Memory B cell (primary cell): Measurements from ENCODE around the gene FUZ.
"Not testable (repeated sequence)": the region's sequence is repeated elsewhere in the genome, so short reads cannot be mapped to it uniquely, and the experiment has no call there.

Experiments
- ATAC-seq: fragments of 150-1000 bp; cut with Tn5 transposase; 2 replicates; pipeline ENCODE4 v1.10.0; 2021; ENCODE audit warnings: low read depth, mild to moderate bottlenecking, moderate library complexity
- DNase-seq, 2 donors: peaks; one replicate each; pipeline ENCODE4 v3.0.0; 2022; ENCODE audit warnings: low spot score in 2 of 2
- H3K27ac Mint-ChIP-seq: one replicate; pipeline ENCODE4 v1.8.0; 2022; ENCODE audit warnings: mild to moderate bottlenecking, moderate library complexity, mixed read lengths
- H3K27me3 Mint-ChIP-seq: one replicate; pipeline ENCODE4 v1.8.0; 2022; ENCODE audit warnings: mixed read lengths
- H3K36me3 Mint-ChIP-seq: one replicate; pipeline ENCODE4 v1.8.0; 2022; ENCODE audit warnings: mild to moderate bottlenecking, mixed read lengths
- H3K4me1 Mint-ChIP-seq: one replicate; pipeline ENCODE4 v1.8.0; 2022; ENCODE audit warnings: mixed read lengths
- H3K4me3 Mint-ChIP-seq: one replicate; pipeline ENCODE4 v1.8.0; 2022; ENCODE audit warnings: mild to moderate bottlenecking, moderate library complexity, mixed read lengths
- H3K9me3 Mint-ChIP-seq: one replicate; pipeline ENCODE4 v1.8.0; 2022; ENCODE audit warnings: mixed read lengths

Gene FUZ

DNA sequence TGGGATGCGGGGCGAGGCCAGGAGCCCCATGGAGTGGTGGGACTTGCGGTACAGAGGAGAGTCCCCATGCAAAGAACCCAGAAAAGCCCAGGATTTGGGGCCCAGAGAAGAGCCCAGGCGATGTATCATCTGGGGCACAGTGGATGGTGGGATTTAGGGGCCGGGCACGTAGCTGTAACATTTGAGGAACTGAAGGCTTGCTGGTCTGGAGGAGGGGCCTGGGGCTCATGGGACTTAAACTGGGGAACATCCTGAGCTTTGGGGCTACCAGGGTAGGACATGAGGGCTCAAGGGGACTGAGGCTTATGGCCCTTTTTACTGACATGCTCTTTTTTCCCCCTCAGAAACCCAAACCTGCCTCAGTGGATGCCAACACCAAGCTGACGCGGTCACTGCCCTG is 18.5 kb upstream of the FUZ start:
- Mint-ChIP-seq H3K9me3 (no peaks in the 10 kb centered on the region), H3K27ac (no peak overlapping the region), H3K36me3 (peaks cover 17% of the 10 kb centered on the region), H3K27me3 (no peaks in the 10 kb centered on the region), H3K4me1 (peaks cover under 1% of the 10 kb centered on the region), H3K4me3 (no peak overlapping the region)
- ATAC-seq (no peak), DNase-seq (no peak)

- Mint-ChIP-seq H3K27ac (no peak overlapping the region), H3K36me3 (peaks cover 21% of the 10 kb centered on the region), H3K9me3 (no peaks in the 10 kb centered on the region), H3K4me3 (no peak overlapping the region), H3K27me3 (no peaks in the 10 kb centered on the region), H3K4me1 (peaks cover 6% of the 10 kb centered on the region)
- DNase-seq (no peak), ATAC-seq (no peak)
Observed at GRCh38 chr19:49830766-49831165, 17.7 kb upstream of the FUZ start.

- peaks cover 6% of the 10 kb centered on the region for H3K4me1 Mint-ChIP-seq
- H3K4me3 Mint-ChIP-seq = no peak overlapping the region
- ATAC-seq (no peak), DNase-seq (no peak)
- H3K36me3 Mint-ChIP-seq = peaks cover 17% of the 10 kb centered on the region
- no peak overlapping the region for H3K27ac Mint-ChIP-seq
- H3K27me3 Mint-ChIP-seq = no peaks in the 10 kb centered on the region
- H3K9me3 Mint-ChIP-seq = no peaks in the 10 kb centered on the region
Observed at GRCh38 chr19:49829721-49830120, 16.6 kb upstream of the FUZ start.

DNA sequence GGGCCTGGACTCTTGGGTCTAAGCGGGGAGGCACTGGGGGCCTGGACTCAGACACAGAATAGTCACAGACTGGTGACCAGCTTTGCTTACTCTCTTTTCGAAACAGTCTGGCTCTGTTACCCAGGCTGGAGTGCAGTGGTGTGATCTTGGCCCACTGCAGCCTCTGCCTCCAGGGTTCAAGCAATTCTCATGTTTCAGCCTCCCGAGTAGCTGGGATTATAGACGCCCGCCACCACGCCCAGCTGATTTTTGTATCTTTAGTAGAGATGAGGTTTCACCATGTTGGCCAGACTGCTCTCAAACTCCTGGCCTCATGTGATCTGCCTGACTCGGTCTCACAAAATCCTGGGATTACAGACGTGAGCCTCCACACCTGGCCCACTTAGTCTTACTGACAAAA is 16.1 kb upstream of the FUZ start:
- Mint-ChIP-seq H3K36me3 (peaks cover 16% of the 10 kb centered on the region), H3K4me1 (peaks cover 11% of the 10 kb centered on the region), H3K27me3 (no peaks in the 10 kb centered on the region), H3K4me3 (no peak overlapping the region), H3K9me3 (no peaks in the 10 kb centered on the region), H3K27ac (no peak overlapping the region)
- DNase-seq (no peak), ATAC-seq (no peak)

DNA sequence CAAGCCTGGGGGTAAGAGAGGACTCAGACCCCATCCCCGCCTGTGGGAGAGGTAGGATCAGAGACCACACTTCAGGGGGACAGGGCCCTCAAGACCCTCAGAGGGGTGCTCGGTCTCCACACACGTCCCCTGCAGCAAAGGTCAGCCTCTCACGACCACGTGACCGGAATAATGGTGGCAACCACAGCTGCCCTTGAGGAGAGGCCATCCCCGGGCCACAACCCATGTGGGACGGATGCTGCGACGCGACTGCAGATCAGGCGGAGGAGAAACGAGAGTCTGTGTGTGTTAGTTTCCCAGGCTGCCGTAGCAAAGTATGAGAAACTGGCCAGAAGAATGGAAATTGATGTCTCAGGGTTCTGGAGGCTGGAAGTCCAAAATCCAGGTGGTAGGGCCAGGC is 13.9 kb upstream of the FUZ start:
- Mint-ChIP-seq H3K4me3 (no peak overlapping the region), H3K36me3 (peaks cover 12% of the 10 kb centered on the region), H3K27ac (no peak overlapping the region), H3K9me3 (no peaks in the 10 kb centered on the region), H3K4me1 (peaks cover 18% of the 10 kb centered on the region), H3K27me3 (no peaks in the 10 kb centered on the region)
- DNase-seq = no peak
- ATAC-seq = no peak

- H3K4me3 Mint-ChIP-seq = no peak overlapping the region
- peaks cover 9% of the 10 kb centered on the region for H3K36me3 Mint-ChIP-seq
- ATAC-seq (no peak), DNase-seq (no peak)
- H3K9me3 Mint-ChIP-seq = no peaks in the 10 kb centered on the region
- peak overlapping the region; percentile 45 for H3K27ac Mint-ChIP-seq
- peaks cover 18% of the 10 kb centered on the region for H3K4me1 Mint-ChIP-seq
- no peaks in the 10 kb centered on the region for H3K27me3 Mint-ChIP-seq
Observed at GRCh38 chr19:49824662-49825061, 11.6 kb upstream of the FUZ start.

DNA sequence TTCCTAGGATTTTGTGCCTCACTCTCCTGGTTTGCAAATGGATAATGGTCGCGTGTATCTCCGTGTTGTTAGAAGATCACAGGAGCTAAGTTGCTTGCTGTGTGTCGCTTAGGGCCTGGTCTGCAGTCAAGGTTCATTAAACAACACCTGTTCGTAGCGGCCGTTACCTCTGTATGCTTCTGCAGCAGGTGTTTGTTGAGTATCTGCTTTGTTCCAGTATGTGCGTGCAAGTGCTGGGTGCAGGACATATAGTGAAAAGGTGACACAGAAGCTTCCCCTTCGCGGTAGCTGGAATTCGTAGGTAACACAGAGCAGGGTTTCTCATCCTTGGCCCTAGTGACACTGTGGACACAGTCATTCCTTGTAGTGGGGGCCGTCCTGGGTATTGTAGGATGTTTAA is 10.4 kb upstream of the FUZ start:
- no peak overlapping the region for H3K27ac Mint-ChIP-seq
- peaks cover 25% of the 10 kb centered on the region for H3K4me1 Mint-ChIP-seq
- peak overlapping the region; percentile 53 for H3K4me3 Mint-ChIP-seq
- no peaks in the 10 kb centered on the region for H3K9me3 Mint-ChIP-seq
- H3K27me3 Mint-ChIP-seq = no peaks in the 10 kb centered on the region
- peaks cover 9% of the 10 kb centered on the region for H3K36me3 Mint-ChIP-seq
- DNase-seq = no peak
- ATAC-seq = peak; percentile 82

DNA sequence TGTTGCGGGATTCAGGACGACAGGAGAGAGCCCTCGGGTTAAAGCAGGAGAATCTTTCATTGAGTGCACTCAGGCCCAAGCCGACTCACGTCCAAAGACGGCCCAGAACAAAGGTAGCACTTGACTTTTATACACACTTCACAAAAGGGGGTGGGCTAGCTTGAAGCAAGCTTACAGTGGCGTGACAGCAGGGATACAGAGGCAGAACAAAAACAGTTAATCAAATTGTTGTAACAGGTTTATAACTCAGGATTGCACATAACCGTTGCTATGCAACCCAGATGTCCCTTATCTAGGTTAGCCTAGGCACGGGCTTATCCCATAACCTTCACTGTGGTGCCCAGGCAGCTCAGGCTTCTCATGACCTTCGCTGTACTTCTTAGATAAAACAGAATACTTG is 7.0 kb upstream of the FUZ start:
- H3K9me3 Mint-ChIP-seq = no peaks in the 10 kb centered on the region
- peaks cover 21% of the 10 kb centered on the region for H3K4me1 Mint-ChIP-seq
- H3K36me3 Mint-ChIP-seq = peaks cover 4% of the 10 kb centered on the region
- DNase-seq (no peak), ATAC-seq (no peak)
- H3K27ac Mint-ChIP-seq = no peak overlapping the region
- no peak overlapping the region for H3K4me3 Mint-ChIP-seq
- no peaks in the 10 kb centered on the region for H3K27me3 Mint-ChIP-seq

- not testable (repeated sequence) for ATAC-seq, H3K36me3 Mint-ChIP-seq, H3K9me3 Mint-ChIP-seq, H3K27me3 Mint-ChIP-seq, DNase-seq
- peak overlapping the region; percentile 100 for H3K27ac Mint-ChIP-seq
- H3K4me1 Mint-ChIP-seq = peaks cover 19% of the 10 kb centered on the region
- H3K4me3 Mint-ChIP-seq = peak overlapping the region; percentile 99
Observed at GRCh38 chr19:49819452-49820115, 6.5 kb upstream of the FUZ start.

- no peak for DNase-seq
Observed at GRCh38 chr19:49818649-49819370, 5.7 kb upstream of the FUZ start.

DNA sequence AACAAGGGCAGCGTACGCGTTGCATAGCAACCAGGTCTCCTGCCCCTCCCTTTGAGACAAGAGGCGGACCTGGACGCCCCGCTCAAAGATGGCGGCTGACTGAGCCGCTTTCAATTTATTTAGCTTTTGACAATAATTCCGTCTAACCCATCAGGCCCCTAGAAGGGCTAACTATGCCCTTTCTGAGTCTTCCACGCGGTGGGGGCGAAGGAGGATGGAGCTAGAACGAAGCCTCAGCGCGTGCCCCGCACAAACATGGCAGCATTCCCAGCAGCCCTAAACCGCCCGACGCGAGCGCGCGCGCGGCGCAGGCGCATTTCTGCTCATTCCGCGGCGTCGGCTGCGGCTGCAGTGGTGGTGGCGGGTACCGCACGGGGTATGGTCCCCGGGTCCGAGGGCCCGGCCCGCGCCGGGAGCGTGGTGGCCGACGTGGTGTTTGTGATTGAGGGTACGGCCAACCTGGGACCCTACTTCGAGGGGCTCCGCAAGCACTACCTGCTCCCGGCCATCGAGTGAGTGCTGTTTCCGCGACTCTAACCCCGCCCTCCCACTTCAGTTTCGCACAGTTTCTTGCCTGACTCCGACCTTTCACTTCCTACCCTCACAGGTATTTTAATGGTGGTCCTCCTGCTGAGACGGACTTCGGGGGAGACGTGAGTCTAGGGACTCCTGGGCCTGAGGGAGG is 5.0 kb upstream of the FUZ start, which contains the start of gene MED25:
MED25 (plus strand) TSS at position 326 of the 685 bp plus-strand sequence; CDS start at position 379, 53 bp downstream.
- Mint-ChIP-seq H3K36me3 (peaks cover 1% of the 10 kb centered on the region), H3K4me1 (peaks cover 14% of the 10 kb centered on the region), H3K27ac (peak within 1 kb of the TSS; percentile 100), H3K9me3 (no peaks in the 10 kb centered on the region), H3K27me3 (no peaks in the 10 kb centered on the region), H3K4me3 (peak within 1 kb of the TSS; percentile 99)
- peak; percentile 55 for ATAC-seq
- DNase-seq = peak; percentile 87 to 93

More at GRCh38 chr19:49818649-49819370, 5.7 kb upstream of the FUZ start:
- Mint-ChIP-seq H3K27ac (peak overlapping the region; percentile 100), H3K36me3 (peaks cover 4% of the 10 kb centered on the region), H3K4me1 (peaks cover 16% of the 10 kb centered on the region), H3K9me3 (no peaks in the 10 kb centered on the region), H3K4me3 (peak overlapping the region; percentile 99), H3K27me3 (no peaks in the 10 kb centered on the region)
- no peak for ATAC-seq

- Mint-ChIP-seq H3K4me1 (peaks cover 21% of the 10 kb centered on the region), H3K27ac (peak overlapping the region; percentile 100)
Observed at GRCh38 chr19:49816590-49816989, 3.5 kb upstream of the FUZ start.

GRCh38 chr19:49814010-49814409 is 918 bp upstream of the FUZ start:
- H3K4me1 Mint-ChIP-seq = peaks cover 24% of the 10 kb centered on the region
- no peak for DNase-seq
- no peak for ATAC-seq
- no peaks in the 10 kb centered on the region for H3K36me3 Mint-ChIP-seq
- H3K9me3 Mint-ChIP-seq = no peaks in the 10 kb centered on the region
- no peaks in the 10 kb centered on the region for H3K27me3 Mint-ChIP-seq
- H3K27ac Mint-ChIP-seq = peak overlapping the region; percentile 99
- peak overlapping the region; percentile 37 for H3K4me3 Mint-ChIP-seq

More at GRCh38 chr19:49816590-49816989, 3.5 kb upstream of the FUZ start:
- ATAC-seq (no peak), DNase-seq (no peak)
- Mint-ChIP-seq H3K27me3 (no peaks in the 10 kb centered on the region), H3K4me3 (no peak overlapping the region), H3K9me3 (no peaks in the 10 kb centered on the region), H3K36me3 (no peaks in the 10 kb centered on the region)

GRCh38 chr19:49812452-49812996 is 568 bp downstream of the FUZ start:
- Mint-ChIP-seq H3K9me3 (no peaks in the 10 kb centered on the region), H3K4me1 (peaks cover 29% of the 10 kb centered on the region), H3K27me3 (no peaks in the 10 kb centered on the region), H3K27ac (peak overlapping the region; percentile 99), H3K4me3 (peak overlapping the region; percentile 90), H3K36me3 (no peaks in the 10 kb centered on the region)
- DNase-seq = no peak
- no peak for ATAC-seq
